SH-SY5Y (cell line): ENCODE results near the gene HNRNPUL2.

Experiments used
- GATA2 ChIP-seq: IDR thresholded peaks from 2 replicates; pipeline ENCODE4 v1.6.1; 2011; ENCODE audit warnings: mild to moderate bottlenecking, low read depth, low read length
- GATA3 ChIP-seq: IDR thresholded peaks from 2 replicates; pipeline ENCODE4 v1.6.1; 2011; ENCODE audit warnings: low read depth, mild to moderate bottlenecking, low read length, moderate library complexity

DNA sequence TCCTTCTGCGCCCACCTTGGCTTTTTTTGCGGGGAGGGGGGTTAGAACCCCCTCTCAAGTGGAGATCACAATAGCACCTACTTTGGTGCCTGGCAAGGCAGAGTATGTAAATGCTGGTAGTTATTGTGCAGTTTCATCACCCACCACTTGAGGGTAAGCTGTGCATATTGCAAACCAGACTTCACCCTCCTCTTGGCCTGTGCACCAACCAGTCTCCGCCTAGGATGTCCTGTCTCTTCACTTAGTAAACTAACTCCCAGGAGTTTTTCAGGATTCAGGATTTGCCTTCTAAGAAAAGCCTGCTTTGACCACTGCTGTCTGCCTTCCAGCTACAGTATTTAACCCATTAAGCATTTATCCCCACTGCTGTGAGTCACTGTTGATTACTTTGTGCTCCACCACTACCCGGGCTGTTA lies 46.4 kb downstream of the HNRNPUL2 start:
- TF ChIP-seq GATA2 (no peak), GATA3 (no peak)
